Brain microvascular endothelial cell (primary cell): ENCODE data around the gene E2F2.

Experiments
- DNase-seq: peaks from one replicate; pipeline ENCODE4 v3.0.0-alpha.2; 2020
- H3K27ac ChIP-seq: fragments of 250-450 bp; sonication (Bioruptor Pico); 2 replicates; pipeline ENCODE4 v1.5.1; 2020; ENCODE audit warnings: mild to moderate bottlenecking, moderate library complexity
- H3K27me3 ChIP-seq: fragments of 250-450 bp; sonication (Bioruptor Pico); replicated peaks from 2 replicates; pipeline ENCODE4 v1.5.1; 2020; ENCODE audit warnings: mild to moderate bottlenecking
- H3K36me3 ChIP-seq: fragments of 250-450 bp; sonication (Bioruptor Pico); replicated peaks from 2 replicates; pipeline ENCODE4 v1.5.1; 2020; ENCODE audit warnings: mild to moderate bottlenecking
- H3K4me3 ChIP-seq: 2 replicates; pipeline ENCODE4 v1.5.1; 2011; ENCODE audit warnings: low read depth, mild to moderate bottlenecking, control low read depth, low read length, moderate library complexity
- CTCF ChIP-seq: IDR thresholded peaks from 2 replicates; pipeline ENCODE4 v1.5.1; 2011; ENCODE audit warnings: low read depth, mild to moderate bottlenecking, moderate library complexity, low read length, control low read depth, inconsistent platforms; ENCODE audit errors: missing control alignments
- in situ Hi-C: cut with HindIII; loops from 2 replicates; pipeline ENCODE4 v1.10.0; 2017; ENCODE audit warnings: low sequenced_read_pairs, low pct_ligation_motif_present

Gene E2F2

GRCh38 chr1:23558140-23558871 is 27.3 kb upstream of the E2F2 start:
- H3K36me3 ChIP-seq, result peaks cover 19% of the 10 kb centered on the region
- TF ChIP-seq CTCF, result no peak
- no peak for DNase-seq
- H3K27me3 ChIP-seq, result no peaks in the 10 kb centered on the region
- H3K27ac ChIP-seq, result peak overlapping the region; percentile 100
- in situ Hi-C loops, result no loop called here
- peak overlapping the region; percentile 97 for H3K4me3 ChIP-seq

GRCh38 chr1:23557471-23558124 is 26.6 kb upstream of the E2F2 start:
- in situ Hi-C loops, result no loop called here
- Histone ChIP-seq H3K4me3 (peak overlapping the region; percentile 97), H3K36me3 (peaks cover 19% of the 10 kb centered on the region), H3K27me3 (no peaks in the 10 kb centered on the region), H3K27ac (peak overlapping the region; percentile 100)
- no peak for TF ChIP-seq CTCF
- DNase-seq, result no peak

- no peak for TF ChIP-seq CTCF
- no peaks in the 10 kb centered on the region for H3K27me3 ChIP-seq
- H3K27ac ChIP-seq, result peak overlapping the region; percentile 100
- in situ Hi-C loops, result no loop called here
- H3K36me3 ChIP-seq, result peaks cover 19% of the 10 kb centered on the region
- peak; percentile 82 for DNase-seq
- H3K4me3 ChIP-seq, result peak overlapping the region; percentile 97
Measured at GRCh38 chr1:23556635-23557470, 25.8 kb upstream of the E2F2 start.

- in situ Hi-C loops, result no loop called here
- Histone ChIP-seq H3K36me3 (peaks cover 19% of the 10 kb centered on the region), H3K27me3 (no peaks in the 10 kb centered on the region), H3K27ac (peak overlapping the region; percentile 100), H3K4me3 (peak overlapping the region; percentile 15)
- peak; percentile 88 for DNase-seq
- no peak for TF ChIP-seq CTCF
Measured at GRCh38 chr1:23555986-23556634, 25.1 kb upstream of the E2F2 start.

GRCh38 chr1:23555270-23555985 is 24.4 kb upstream of the E2F2 start:
- Histone ChIP-seq H3K4me3 (peak overlapping the region; percentile 37), H3K27ac (peak overlapping the region; percentile 100), H3K36me3 (peaks cover 19% of the 10 kb centered on the region), H3K27me3 (no peaks in the 10 kb centered on the region)
- TF ChIP-seq CTCF, result peak; percentile 25
- peak; percentile 77 for DNase-seq
- in situ Hi-C loops, result no loop called here
